GM12892 (cell line): ENCODE results near the gene CFAP221.

Experiments
- POLR2A ChIP-seq: IDR thresholded peaks from 2 replicates; pipeline ENCODE4 v1.6.1; 2011; ENCODE audit warnings: low read depth, low read length, control low read depth
- POLR2AphosphoS5 ChIP-seq: IDR thresholded peaks from 2 replicates; pipeline ENCODE4 v1.6.1; 2011; ENCODE audit warnings: low read depth, low read length, control low read depth

GRCh38 chr2:119657466-119658145 lies 113.4 kb downstream of the CFAP221 start:
- TF ChIP-seq POLR2AphosphoS5 (no peak), POLR2A (no peak)
